Germinal center (tissue), 1 donor: ENCODE measurements around the gene SULT2A1.
"Not testable (repeated sequence)": the region's sequence is repeated elsewhere in the genome, so short reads cannot be mapped to it uniquely, and the experiment has no call there.

ENCODE experiments used
- DNase-seq: peaks from one replicate; pipeline ENCODE4 v3.0.0; 2012; ENCODE audit warnings: mixed read lengths, low spot score

Gene SULT2A1

GRCh38 chr19:47860602-47861297 lies 25.4 kb downstream of the SULT2A1 start:
- DNase-seq = no peak

GRCh38 chr19:47859838-47860237 lies 26.3 kb downstream of the SULT2A1 start:
- DNase-seq = not testable (repeated sequence)

GRCh38 chr19:47858646-47859285 lies 27.3 kb downstream of the SULT2A1 start, which contains the start of gene TPRX2:
TPRX2 (plus strand) TSS chr19:47859235; CDS start chr19:47859247, 12 bp downstream.
- not testable (repeated sequence) for DNase-seq

- DNase-seq = not testable (repeated sequence)
These were observed 27.9 kb downstream of the SULT2A1 start for GRCh38 chr19:47858231-47858630.

GRCh38 chr19:47854459-47854858 lies 31.7 kb downstream of the SULT2A1 start:
- DNase-seq = no peak

- DNase-seq = no peak
These were observed 33.1 kb downstream of the SULT2A1 start for GRCh38 chr19:47853003-47853402.

GRCh38 chr19:47848823-47849473 lies 37.2 kb downstream of the SULT2A1 start:
- no peak for DNase-seq

GRCh38 chr19:47848425-47848822 lies 37.7 kb downstream of the SULT2A1 start:
- DNase-seq = no peak

GRCh38 chr19:47842941-47843340 lies 43.2 kb downstream of the SULT2A1 start:
- DNase-seq = no peak

- DNase-seq = no peak
These were observed 46.2 kb downstream of the SULT2A1 start for GRCh38 chr19:47839913-47840312.

- no peak for DNase-seq
These were observed 46.7 kb downstream of the SULT2A1 start for GRCh38 chr19:47839411-47839810.

- no peak for DNase-seq
These were observed 50.1 kb downstream of the SULT2A1 start for GRCh38 chr19:47836038-47836437.

GRCh38 chr19:47832723-47833122 lies 53.4 kb downstream of the SULT2A1 start:
- DNase-seq = no peak

- DNase-seq = no peak
These were observed 59.3 kb downstream of the SULT2A1 start for GRCh38 chr19:47826800-47827199.

- DNase-seq = no peak
These were observed 61.7 kb downstream of the SULT2A1 start for GRCh38 chr19:47824396-47824795.

- no peak for DNase-seq
These were observed 64.6 kb downstream of the SULT2A1 start, which contains the start of gene CRX for GRCh38 chr19:47821460-47822020. CRX (plus strand) TSS chr19:47821937; CDS start chr19:47834444, 12,507 bp downstream.
